Measurements from ENCODE around the gene LRRC72. TPM values are rescaled to one million over a fixed set of nuclear protein-coding genes. Genes with fewer than 3 reads are reported as not detected.

LRRC72 gene
- total RNA-seq, 1 donor from 2014 or later, result not detected

GRCh38 chr7:16509829-16510228 is 16.8 kb upstream of the LRRC72 start:
- Histone ChIP-seq H3K27me3 (ENCODE audit: insufficient read depth, low read length) (no peaks in the 10 kb centered on the region), H3K79me2 (ENCODE audit: insufficient read depth, low read length) (no peaks in the 10 kb centered on the region), H4K20me1 (ENCODE audit: insufficient read depth, low read length) (no peaks in the 10 kb centered on the region), H3K36me3 (ENCODE audit: insufficient read depth, low read length) (no peaks in the 10 kb centered on the region), H3K4me1 (ENCODE audit: insufficient read depth, low read length) (no peaks in the 10 kb centered on the region), H3K27ac (ENCODE audit: low read depth, low read length) (no peak overlapping the region), H2AFZ (ENCODE audit: low read depth, low read length) (no peak overlapping the region), H3K4me3 (ENCODE audit: insufficient read depth, low read depth, low read length) (no peak overlapping the region), H3K9me3 (ENCODE audit: insufficient read depth, low read depth, low read length) (no peaks in the 10 kb centered on the region), H3K4me2 (ENCODE audit: low read length) (no peak overlapping the region), H3K9ac (ENCODE audit: low read length) (no peak overlapping the region)
- FAIRE-seq (no peak), DNase-seq (ENCODE audit: low read depth) (no peak)
- Mint-ChIP-seq H3K27me3 (ENCODE audit: low read depth, unreplicated experiment) (no peaks in the 10 kb centered on the region), H3K27ac (ENCODE audit: unreplicated experiment) (no peak overlapping the region), H3K36me3 (ENCODE audit: low read depth, unreplicated experiment) (no peaks in the 10 kb centered on the region), H3K9me3 (ENCODE audit: unreplicated experiment) (peaks cover 1% of the 10 kb centered on the region), H3K4me1 (ENCODE audit: low read depth, unreplicated experiment) (peaks cover 1% of the 10 kb centered on the region), H3K4me3 (ENCODE audit: unreplicated experiment) (no peak overlapping the region)
- no peak for TF ChIP-seq EZH2 (IDR thresholded peaks at IDR 0.05; ENCODE audit: insufficient read depth, low read length)
- TF ChIP-seq CTCF (IDR thresholded peaks at IDR 0.05; ENCODE audit: insufficient read depth, low read depth, low read length), result no peak

GRCh38 chr7:16511314-16511713 is 15.3 kb upstream of the LRRC72 start:
- Histone ChIP-seq H3K9me3 (ENCODE audit: insufficient read depth, low read depth, low read length) (no peaks in the 10 kb centered on the region), H3K79me2 (ENCODE audit: insufficient read depth, low read length) (no peaks in the 10 kb centered on the region), H3K4me1 (ENCODE audit: insufficient read depth, low read length) (no peaks in the 10 kb centered on the region), H3K27ac (ENCODE audit: low read depth, low read length) (no peak overlapping the region), H3K36me3 (ENCODE audit: insufficient read depth, low read length) (no peaks in the 10 kb centered on the region), H2AFZ (ENCODE audit: low read depth, low read length) (no peak overlapping the region), H3K9ac (ENCODE audit: low read length) (no peak overlapping the region), H3K4me2 (ENCODE audit: low read length) (no peak overlapping the region), H3K4me3 (ENCODE audit: insufficient read depth, low read depth, low read length) (no peak overlapping the region), H3K27me3 (ENCODE audit: insufficient read depth, low read length) (no peaks in the 10 kb centered on the region), H4K20me1 (ENCODE audit: insufficient read depth, low read length) (no peaks in the 10 kb centered on the region)
- H3K4me3 Mint-ChIP-seq (ENCODE audit: unreplicated experiment), result no peak overlapping the region
- H3K27ac Mint-ChIP-seq (ENCODE audit: unreplicated experiment), result no peak overlapping the region
- DNase-seq (ENCODE audit: low read depth) (no peak), FAIRE-seq (no peak)
- peaks cover 1% of the 10 kb centered on the region for H3K9me3 Mint-ChIP-seq (ENCODE audit: unreplicated experiment)
- H3K27me3 Mint-ChIP-seq (ENCODE audit: low read depth, unreplicated experiment), result no peaks in the 10 kb centered on the region
- no peaks in the 10 kb centered on the region for H3K36me3 Mint-ChIP-seq (ENCODE audit: low read depth, unreplicated experiment)
- TF ChIP-seq EZH2 (IDR thresholded peaks at IDR 0.05; ENCODE audit: insufficient read depth, low read length), result no peak
- no peaks in the 10 kb centered on the region for H3K4me1 Mint-ChIP-seq (ENCODE audit: low read depth, unreplicated experiment)

GRCh38 chr7:16512097-16512496 is 14.5 kb upstream of the LRRC72 start:
- no peaks in the 10 kb centered on the region for H3K4me1 Mint-ChIP-seq (ENCODE audit: low read depth, unreplicated experiment)
- H3K27me3 ChIP-seq (ENCODE audit: insufficient read depth, low read length), result no peaks in the 10 kb centered on the region
- no peak overlapping the region for H3K27ac Mint-ChIP-seq (ENCODE audit: unreplicated experiment)
- no peaks in the 10 kb centered on the region for H3K27me3 Mint-ChIP-seq (ENCODE audit: low read depth, unreplicated experiment)
- FAIRE-seq (no peak), DNase-seq (ENCODE audit: low read depth) (no peak)
- H3K4me3 ChIP-seq (ENCODE audit: insufficient read depth, low read depth, low read length), result no peak overlapping the region
- no peaks in the 10 kb centered on the region for H3K36me3 Mint-ChIP-seq (ENCODE audit: low read depth, unreplicated experiment)
- H3K9me3 Mint-ChIP-seq (ENCODE audit: unreplicated experiment), result peaks cover 1% of the 10 kb centered on the region
- no peak overlapping the region for H3K4me3 Mint-ChIP-seq (ENCODE audit: unreplicated experiment)
- no peaks in the 10 kb centered on the region for H3K36me3 ChIP-seq (ENCODE audit: insufficient read depth, low read length)
- no peak overlapping the region for H3K4me2 ChIP-seq (ENCODE audit: low read length)
- H4K20me1 ChIP-seq (ENCODE audit: insufficient read depth, low read length), result no peaks in the 10 kb centered on the region
- no peak for TF ChIP-seq CTCF (IDR thresholded peaks at IDR 0.05; ENCODE audit: insufficient read depth, low read depth, low read length)
- TF ChIP-seq EZH2 (IDR thresholded peaks at IDR 0.05; ENCODE audit: insufficient read depth, low read length), result no peak
- no peaks in the 10 kb centered on the region for H3K79me2 ChIP-seq (ENCODE audit: insufficient read depth, low read length)
- no peak overlapping the region for H3K27ac ChIP-seq (ENCODE audit: low read depth, low read length)
- H2AFZ ChIP-seq (ENCODE audit: low read depth, low read length), result no peak overlapping the region
- no peaks in the 10 kb centered on the region for H3K9me3 ChIP-seq (ENCODE audit: insufficient read depth, low read depth, low read length)
- H3K4me1 ChIP-seq (ENCODE audit: insufficient read depth, low read length), result no peaks in the 10 kb centered on the region
- no peak overlapping the region for H3K9ac ChIP-seq (ENCODE audit: low read length)

All from astrocyte (in vitro differentiated cells and primary cell).